COR-L47 (cell line): ENCODE results near the gene PTCHD1.

Experiments
- DNase-seq: peaks from one replicate; lab custom pipeline; 2025; lab: John Stamatoyannopoulos, UW

PTCHD1 gene

DNA sequence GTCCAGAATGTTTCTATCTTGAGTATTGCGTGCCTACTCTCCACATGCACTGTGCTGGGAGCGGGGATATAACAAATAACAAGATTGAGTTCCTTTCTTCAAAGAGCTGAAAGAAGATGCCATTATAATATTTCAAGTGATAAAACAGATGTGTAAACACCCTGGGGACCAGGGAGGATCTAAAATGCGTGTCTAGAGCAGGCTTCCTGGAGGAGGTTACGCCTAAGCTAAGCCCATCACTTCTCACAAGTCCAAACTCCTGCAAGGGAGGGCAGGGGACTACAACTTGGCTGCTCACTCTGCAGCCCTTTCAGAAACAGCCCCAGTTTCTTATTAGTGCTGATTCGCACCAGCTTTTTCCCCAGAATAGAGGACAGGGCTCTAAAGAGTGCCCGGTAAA, 21.5 kb downstream of the PTCHD1 start:
- DNase-seq, result no peak

DNA sequence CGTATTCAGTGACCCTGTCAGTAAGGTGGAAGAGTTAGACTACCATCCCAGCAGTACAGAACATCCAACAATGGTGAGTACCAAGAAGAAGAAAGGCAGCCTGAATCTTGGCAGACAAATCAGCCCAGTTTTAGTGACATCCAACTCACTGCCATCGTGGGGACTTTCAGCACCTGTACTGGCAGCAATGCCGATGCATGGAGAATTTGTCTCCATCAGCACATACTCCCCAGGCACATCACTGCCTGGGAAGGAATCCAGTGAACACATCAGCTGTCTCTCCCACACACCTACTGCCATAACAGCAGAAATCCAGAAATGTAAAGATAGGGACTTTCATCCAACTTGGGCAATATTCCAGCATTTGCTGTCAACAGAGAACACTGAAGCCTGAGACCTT, 29.8 kb downstream of the PTCHD1 start:
- DNase-seq, result no peak

GRCh38 chrX:23365541-23365940, 30.9 kb downstream of the PTCHD1 start:
- no peak for DNase-seq

DNA sequence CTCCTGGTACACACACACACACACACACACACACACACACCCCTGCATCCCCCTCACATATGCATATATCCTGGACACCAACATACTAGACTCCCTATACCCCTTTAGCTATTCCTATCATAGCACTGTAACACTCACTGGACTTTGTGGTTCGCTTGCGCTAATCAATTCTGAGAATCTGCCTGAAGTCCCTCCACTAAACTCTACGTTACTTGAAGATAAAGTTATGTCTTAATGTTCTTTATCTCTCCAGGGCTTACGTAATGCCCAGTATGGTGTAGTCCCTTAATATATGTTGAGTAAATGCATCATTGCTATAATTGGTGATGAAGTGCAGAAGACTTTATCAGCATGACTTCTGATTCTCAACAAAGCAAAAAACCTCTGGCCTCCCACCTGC, 32.3 kb downstream of the PTCHD1 start:
- DNase-seq, result no peak

- DNase-seq, result no peak
Measured at GRCh38 chrX:23369027-23369426, 34.4 kb downstream of the PTCHD1 start.

- DNase-seq, result no peak
Measured at GRCh38 chrX:23372220-23372902, 37.7 kb downstream of the PTCHD1 start.

DNA sequence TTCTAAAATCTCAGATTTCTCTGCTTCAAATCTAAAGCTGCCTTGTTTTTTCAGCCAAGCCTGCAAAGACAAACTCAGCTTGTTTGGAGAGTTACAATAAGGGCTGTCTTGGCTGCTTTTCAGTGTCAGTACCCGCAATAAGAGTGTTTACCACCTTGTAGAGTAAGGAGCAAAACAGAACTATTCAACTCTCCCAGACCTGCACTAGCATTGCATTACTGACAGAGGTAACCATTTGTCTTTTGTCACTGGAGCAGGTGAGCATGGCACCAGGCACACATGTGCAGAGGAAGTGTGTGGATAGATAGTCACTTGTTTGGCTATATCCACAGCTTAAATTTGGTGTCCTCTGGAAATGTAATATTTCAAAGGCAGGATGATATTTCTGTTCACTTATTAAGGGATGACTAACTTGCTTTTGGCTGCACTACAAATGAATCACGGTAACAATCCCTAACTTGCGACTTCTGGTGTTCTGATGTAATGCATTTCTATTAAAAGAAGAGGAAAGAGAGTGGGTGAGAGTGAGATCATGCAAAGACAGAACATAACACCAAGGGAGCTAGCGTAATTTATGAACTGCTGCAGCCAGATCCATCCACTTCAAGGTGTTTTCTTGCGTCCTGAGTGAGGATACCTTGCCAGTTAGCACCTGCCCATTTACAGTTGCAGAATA, 38.6 kb downstream of the PTCHD1 start:
- DNase-seq, result no peak

DNA sequence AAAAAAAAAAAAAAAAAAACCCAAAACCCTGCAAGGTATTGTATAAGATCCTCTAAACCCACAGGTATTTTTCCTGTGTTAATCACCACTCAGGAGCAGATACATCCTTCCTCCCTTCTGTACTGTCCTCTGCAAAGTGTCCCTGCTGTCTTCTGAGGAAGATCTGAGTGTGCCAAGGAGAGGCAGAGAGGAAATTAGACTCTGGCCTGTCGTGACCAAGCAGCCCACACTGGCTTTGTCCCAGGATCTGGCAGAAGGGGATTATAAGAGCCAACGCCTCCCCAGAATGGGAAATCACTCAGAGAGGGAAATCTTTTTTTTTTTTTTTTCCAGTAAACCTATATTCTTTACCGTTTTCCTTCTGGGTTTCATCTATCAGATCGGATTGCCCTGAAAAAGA, 39.6 kb downstream of the PTCHD1 start:
- DNase-seq, result no peak

GRCh38 chrX:23376581-23376980, 41.9 kb downstream of the PTCHD1 start:
- DNase-seq, result no peak

DNA sequence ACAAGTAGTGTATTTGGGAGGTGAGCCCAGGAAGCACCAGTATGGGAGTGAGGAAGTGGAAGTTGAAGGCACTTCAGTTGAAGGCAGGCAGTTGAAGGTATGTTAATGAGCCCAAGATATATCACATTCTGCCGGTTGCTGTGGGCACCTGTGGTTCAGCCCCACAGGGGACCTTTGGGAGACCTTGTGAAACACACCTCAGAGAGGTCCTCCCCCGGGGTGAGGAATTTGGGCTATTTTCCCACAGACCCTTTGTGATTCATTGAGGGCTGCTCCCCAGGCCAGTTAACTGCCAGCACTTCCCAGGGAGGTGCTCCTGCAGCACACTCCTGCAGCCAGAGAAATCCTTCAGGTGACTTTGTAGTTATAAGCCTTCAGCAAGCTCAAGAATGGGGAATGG, 45.9 kb downstream of the PTCHD1 start:
- no peak for DNase-seq

GRCh38 chrX:23381099-23382087, 46.7 kb downstream of the PTCHD1 start:
- no peak for DNase-seq

DNA sequence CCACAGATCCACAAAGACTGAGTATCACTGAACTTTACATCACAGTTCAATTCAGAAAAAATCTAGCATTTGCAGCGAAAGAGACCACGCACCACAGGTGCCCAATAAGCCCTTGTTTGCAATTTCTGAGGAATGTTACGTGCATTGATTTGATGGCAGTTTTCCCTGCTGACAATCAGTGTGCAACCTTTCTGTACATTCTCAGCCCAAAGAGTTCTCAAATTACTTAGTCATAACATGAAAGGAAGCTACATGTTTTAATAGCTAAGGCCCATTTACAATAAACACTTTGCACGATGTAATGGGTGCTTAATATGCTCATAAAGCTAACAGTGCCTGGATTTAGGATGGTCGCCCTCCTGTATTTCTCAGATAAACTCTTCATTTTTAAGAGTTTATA, 47.9 kb downstream of the PTCHD1 start:
- DNase-seq, result no peak

DNA sequence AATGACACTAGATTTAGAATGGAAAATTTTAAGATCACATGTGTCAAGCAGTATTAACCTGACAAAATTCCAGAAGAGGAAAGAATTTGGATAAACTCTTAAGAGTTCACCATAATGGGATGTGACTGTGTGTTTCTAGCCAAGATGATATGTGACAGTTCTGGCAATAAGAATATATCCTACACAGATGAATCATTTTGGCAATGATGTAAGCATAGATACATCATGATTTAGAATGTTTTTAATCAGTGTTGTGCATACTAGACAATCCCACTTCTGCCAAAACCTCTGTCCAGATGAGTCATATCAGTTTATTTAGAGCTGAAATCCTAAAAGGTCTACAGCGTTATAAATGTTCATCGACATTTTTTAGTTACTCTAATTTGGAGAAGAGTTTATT, 48.8 kb downstream of the PTCHD1 start:
- no peak for DNase-seq

DNA sequence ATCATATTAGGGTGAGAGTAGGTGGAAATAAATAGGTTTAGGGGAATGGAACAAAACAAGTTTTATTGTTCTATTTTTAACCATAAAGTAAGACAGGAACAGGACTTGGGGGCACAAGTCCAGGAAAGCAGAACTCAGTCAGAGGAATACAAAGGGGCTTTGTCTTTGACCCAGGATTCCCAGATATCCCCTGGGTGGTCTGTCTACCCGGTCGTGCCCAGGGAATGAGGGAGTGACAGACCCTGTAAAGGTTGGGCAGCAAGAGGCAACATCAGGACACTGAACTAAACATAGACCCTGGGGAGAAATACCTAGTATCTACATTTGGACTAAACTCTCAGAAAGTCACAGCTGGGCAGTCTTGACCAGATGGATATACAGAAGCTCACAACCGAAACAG, 50.6 kb downstream of the PTCHD1 start:
- DNase-seq, result no peak

DNA sequence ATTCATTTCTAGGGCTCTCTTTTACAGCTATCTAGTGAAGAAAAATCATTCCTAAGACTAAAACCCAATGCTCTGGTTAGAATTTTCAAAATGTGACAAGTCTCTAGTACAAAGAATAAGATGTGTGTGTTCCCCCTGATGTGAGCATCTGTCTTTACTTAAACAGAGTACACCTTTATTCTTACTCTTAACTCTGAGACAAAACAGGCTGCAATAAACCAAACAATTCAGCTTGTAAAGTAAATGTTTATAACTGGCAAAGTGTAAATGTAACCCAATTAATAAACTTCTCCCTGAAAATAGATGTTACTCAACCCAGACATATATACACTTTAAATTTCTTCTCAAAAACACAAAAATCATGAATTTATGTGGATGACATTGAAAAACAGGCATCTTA, 51.6 kb downstream of the PTCHD1 start:
- DNase-seq, result no peak

- no peak for DNase-seq
Measured at GRCh38 chrX:23386726-23387125, 52.1 kb downstream of the PTCHD1 start.

DNA sequence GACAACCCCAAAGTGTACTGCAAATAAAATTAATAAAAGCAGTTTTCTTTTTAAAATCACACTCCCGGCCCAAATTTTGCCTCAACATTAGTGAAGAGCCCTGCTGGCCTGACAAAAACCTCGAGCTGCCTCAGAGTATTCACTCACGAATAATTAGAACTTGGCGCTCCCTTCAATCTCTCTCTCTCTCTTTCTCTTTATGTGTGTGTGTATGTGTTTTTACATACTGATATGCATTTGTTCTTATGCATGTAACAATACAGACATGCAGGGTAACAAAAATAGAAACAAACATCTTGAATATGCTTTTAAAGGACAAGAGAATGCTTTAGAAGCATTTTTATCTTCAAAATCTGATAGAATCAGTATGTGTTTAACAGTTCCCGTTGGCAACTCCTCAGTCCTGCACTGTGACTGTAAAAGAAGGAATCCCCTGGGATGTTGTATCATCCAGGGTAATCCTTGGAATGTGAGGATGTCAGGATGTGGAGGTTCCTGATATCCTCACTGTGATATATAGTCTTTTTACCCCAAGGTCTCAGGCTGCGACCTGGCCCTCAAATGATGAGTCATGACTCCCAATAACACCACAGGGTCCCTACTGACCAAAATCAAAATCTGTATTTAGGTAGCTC, 53.0 kb downstream of the PTCHD1 start:
- DNase-seq, result no peak

DNA sequence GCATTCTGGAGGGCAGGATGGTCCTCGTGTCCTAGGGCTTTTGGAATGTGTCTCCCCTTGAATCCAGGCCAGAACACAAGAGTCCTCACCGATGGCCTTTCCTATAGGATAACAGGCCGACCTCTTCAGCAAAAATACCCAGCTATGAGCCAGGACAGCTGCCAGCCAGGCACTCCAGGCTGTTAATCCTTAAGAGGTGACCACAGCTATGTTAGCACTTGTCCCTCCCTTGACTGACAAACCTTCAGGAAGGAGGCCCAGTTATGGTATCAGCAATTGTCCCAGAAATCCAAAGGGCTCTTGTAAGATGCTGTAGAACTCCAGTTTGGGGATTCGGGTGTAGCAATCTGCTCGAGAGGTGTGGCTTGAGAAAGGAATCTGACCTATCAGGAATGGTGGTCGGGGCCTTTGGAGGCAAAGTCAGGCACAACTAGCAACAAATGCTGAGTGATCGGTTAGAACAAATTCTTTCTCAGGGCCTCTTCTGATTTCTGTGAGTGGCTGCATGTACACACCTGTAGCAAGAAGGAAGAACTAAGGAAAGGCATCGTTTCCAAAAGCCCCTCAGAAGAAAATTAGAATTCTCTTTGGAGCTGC, 54.6 kb downstream of the PTCHD1 start:
- DNase-seq, result no peak

DNA sequence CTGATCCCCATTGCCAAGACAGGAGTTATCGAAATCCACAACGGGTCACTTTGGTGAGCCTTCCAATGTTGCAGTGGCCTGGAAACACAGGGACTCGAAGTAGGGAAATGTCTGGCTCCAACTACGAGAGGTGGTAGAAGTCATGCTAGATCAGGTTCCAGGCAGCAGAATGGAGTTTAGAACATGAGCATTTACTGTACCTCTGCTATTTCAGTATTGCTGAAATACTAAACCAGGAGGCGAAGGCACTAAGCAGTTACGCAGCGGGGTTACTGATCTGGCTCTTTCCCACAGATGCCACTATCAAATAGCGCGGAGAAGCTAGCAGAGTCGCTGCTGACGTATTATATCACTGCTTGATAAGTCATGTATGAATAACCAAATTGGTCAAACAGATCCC, 56.3 kb downstream of the PTCHD1 start:
- no peak for DNase-seq

DNA sequence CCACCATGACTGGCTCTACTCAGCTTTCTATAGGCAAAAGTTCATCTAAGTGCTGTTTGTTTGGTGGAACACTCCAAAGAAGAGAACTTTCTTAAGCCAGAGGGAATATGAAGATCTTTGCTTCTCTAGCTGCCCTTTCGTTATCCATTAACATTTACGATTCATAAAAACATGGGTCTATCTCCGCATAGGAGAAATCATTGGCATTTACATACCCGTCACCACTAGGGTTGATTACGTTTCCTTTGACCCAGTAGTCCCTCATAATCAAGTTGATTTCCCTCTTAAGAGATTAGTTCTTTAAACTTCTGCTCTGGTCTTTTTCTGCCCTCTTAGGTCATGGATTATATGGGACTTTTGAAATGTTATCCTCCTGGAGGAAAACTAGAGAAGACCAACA, 57.5 kb downstream of the PTCHD1 start:
- DNase-seq, result no peak

GRCh38 chrX:23394421-23394820, 59.8 kb downstream of the PTCHD1 start:
- peak; percentile 31 for DNase-seq

DNA sequence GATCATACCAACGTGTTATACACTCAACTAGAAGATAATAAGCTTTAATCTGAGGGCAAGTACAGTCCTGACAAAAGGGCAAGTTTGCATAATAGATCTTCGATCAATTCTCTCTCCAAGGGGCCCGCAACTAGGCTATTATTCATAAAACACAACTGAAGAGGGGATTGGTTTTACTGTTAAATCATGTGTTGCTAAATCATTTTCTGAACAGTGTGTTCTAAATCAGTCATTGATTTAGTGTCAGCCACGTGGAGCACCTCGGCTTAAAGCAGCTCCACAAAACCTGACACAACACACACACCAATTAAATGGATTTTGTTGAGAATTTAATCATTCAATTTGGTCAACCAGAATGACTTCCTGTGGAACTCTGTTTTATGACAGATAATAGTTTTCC, 61.6 kb downstream of the PTCHD1 start:
- DNase-seq, result no peak
